ENCODE data around the gene LCE3B. TPM values are rescaled to one million over a fixed set of nuclear protein-coding genes. Genes with fewer than 3 reads are reported as not detected.

The LCE3B gene, protein sequence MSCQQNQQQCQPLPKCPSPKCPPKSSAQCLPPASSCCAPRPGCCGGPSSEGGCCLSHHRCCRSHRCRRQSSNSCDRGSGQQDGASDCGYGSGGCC
- total RNA-seq (2022; extraction: Qiagen RNA extraction): not detected in 5 replicates

DNA sequence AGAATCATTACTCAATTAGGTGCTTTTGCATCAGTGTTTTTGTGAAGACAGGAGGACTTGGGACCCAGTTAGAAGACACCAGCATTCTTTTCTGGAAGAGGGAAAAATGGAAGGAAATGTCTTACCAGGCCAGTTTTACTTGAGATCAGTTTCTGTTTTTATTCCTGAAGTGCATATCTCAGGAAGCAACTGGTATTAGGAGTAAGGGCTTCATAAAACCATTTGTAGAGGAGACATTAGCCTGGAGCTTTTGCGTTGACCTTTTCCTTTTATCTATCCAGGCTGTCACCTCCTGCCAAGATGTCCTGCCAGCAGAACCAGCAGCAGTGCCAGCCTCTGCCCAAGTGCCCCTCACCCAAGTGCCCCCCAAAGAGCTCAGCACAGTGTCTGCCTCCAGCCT lies at the start of gene LCE3B:
TSS of gene LCE3B (plus strand) at position 301 of the 400 bp plus-strand sequence. CDS start at position 301, 0 bp downstream.

DNA sequence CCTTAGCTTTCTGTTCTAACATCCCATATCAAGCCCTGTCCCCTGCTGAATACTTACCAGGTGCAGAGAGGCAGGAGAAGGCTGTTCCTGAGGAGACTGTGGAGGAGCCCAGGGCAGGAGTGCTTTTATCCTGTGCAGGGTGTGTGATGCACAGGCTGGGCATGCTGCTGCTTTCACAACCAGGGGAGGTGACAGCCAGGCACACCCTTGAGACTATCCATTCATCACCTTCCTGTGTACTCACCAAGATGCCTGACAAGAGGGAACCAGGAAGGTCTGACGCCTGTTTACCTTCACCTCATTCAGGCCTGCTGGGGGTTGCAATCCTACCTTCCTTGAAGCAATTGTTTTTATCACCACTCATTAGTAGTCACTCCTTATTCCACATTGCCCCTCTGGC lies 46.9 kb upstream of the LCE3B start, which contains the start of gene LCE3E:
TSS of gene LCE3E (minus strand) at position 100 of the 400 bp plus-strand sequence. CDS start 572 bp downstream, outside the sequence.

DNA sequence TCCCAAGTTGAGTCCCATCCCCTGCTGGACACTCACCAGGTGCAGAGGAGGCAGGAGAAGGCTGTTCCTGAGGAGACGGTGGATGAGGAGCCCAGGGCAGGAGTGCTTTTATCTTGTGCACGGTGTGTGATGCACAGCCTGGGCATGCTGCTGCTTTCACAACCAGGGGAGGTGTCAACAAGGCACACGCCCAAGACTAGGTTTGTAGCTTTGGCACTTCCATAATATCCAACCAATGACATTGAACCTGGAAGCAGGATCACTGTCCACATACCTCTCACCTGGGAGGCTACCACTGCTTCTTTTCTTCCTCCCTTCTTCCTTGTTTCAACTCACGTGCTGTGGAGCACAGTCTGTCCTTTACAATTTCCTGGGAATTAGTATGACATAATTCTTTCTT lies 33.2 kb upstream of the LCE3B start, which contains the start of gene LCE3D:
TSS of gene LCE3D (minus strand) at position 84 of the 400 bp plus-strand sequence. CDS start 580 bp downstream, outside the sequence.

DNA sequence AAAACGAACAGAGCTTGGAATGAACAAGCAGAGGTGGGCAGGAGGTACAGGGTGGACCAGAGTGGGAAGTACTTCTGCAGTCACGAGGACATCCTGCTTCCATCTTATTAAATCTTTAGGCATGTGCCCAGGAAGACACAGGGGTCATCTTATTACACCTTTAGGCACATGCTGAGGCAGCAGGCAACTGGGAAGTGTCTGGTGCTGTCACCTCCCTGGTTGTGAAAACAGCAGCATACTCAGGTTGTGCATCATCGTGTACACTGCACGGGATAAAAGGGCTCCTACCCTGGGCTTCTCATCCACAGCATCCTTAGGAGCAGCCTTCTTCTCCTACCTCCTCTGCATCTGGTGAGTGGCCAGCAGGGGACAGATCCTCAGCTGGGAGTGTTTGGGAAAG lies 13.7 kb upstream of the LCE3B start, which contains the start of gene LCE3C:
TSS of gene LCE3C (plus strand) at position 301 of the 400 bp plus-strand sequence. CDS start 498 bp downstream, outside the sequence.

DNA sequence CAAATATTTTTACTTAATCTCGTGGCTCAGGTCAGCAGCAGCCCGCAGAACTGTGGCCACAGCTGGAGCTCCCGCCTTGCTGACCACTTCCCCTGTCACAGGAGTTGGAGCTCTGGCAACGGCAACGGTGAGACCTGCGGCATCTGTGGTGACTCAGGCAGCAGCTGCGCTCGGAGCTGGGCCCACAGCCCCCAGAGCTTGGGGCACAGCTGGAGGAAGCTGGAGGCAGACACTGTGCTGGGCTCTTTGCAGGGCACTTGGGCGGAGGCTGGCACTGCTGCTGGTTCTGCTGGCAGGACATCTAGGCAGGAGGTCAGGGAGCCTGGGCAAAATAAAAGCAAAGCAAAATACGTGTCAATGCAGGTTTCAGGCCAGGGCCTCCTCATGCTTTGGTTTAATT lies 9.2 kb downstream of the LCE3B start, which contains the start of gene LCE3A:
TSS of gene LCE3A (minus strand) at position 301 of the 400 bp plus-strand sequence. CDS start at position 301, 0 bp downstream.

DNA sequence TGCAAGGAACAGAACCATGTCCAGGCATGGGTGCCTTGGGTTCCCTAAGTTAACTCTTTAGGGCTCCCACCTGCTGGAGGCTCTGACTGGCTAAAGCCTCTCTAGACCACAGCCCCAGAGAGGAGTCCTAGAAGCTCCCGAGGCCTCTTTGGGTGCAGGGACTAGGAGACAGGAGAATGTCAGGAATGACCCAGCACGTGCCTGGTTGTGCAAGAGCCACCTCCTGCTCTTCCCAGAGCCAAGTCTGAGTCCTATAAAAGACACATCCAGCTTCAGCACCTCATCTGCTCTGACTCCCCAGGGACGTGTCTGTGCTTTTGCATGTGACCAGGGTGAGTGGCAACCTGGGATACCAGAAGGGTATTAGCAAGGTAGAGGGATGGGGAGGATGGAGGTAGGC lies 49.5 kb downstream of the LCE3B start, which contains the start of gene LCE2D:
TSS of gene LCE2D (plus strand) at position 283 of the 400 bp plus-strand sequence. CDS start 726 bp downstream, outside the sequence.

Other genes starting within 250 kb of the LCE3B start
- not detected in 5 replicates for gene CRNN, start 199.5 kb upstream of the LCE3B start, total RNA-seq (2022; extraction: Qiagen RNA extraction)
- not detected in 5 replicates for gene LCE5A, start 103.0 kb upstream of the LCE3B start, total RNA-seq (2022; extraction: Qiagen RNA extraction)
- gene CRCT1, start 99.3 kb upstream of the LCE3B start, total RNA-seq (2022; extraction: Qiagen RNA extraction): 0.17 to 0.49 TPM (median 0.36 TPM) in 5 replicates
- gene LCE3E, start 47.0 kb upstream of the LCE3B start, total RNA-seq (2022; extraction: Qiagen RNA extraction): 0.16 to 0.17 TPM in 2 of 5 replicates, not detected in the others
- gene LCE3D, start 33.3 kb upstream of the LCE3B start, total RNA-seq (2022; extraction: Qiagen RNA extraction): 0.44 to 1.3 TPM (median 0.64 TPM) in 5 replicates
- gene LCE3C, start 13.6 kb upstream of the LCE3B start, total RNA-seq (2022; extraction: Qiagen RNA extraction): not detected in 5 replicates
- gene LCE3A, start 9.3 kb downstream of the LCE3B start, total RNA-seq (2022; extraction: Qiagen RNA extraction): not detected in 5 replicates
- not detected in 5 replicates for gene LCE2D, start 49.6 kb downstream of the LCE3B start, total RNA-seq (2022; extraction: Qiagen RNA extraction)
- not detected in 5 replicates for gene LCE2C, start 61.5 kb downstream of the LCE3B start, total RNA-seq (2022; extraction: Qiagen RNA extraction)
- not detected in 5 replicates for gene LCE2B, start 72.3 kb downstream of the LCE3B start, total RNA-seq (2022; extraction: Qiagen RNA extraction)
- gene LCE2A, start 84.5 kb downstream of the LCE3B start, total RNA-seq (2022; extraction: Qiagen RNA extraction): not detected in 5 replicates
- gene LCE4A, start 94.3 kb downstream of the LCE3B start, total RNA-seq (2022; extraction: Qiagen RNA extraction): not detected in 5 replicates
- not detected in 5 replicates for gene KPRP, start 144.2 kb downstream of the LCE3B start, total RNA-seq (2022; extraction: Qiagen RNA extraction)
- not detected in 5 replicates for gene LCE1F, start 161.3 kb downstream of the LCE3B start, total RNA-seq (2022; extraction: Qiagen RNA extraction)
- 0.31 TPM in 1 of 5 replicates, not detected in the others for gene LCE1E, start 172.4 kb downstream of the LCE3B start, total RNA-seq (2022; extraction: Qiagen RNA extraction)
- not detected in 5 replicates for gene LCE1D, start 182.9 kb downstream of the LCE3B start, total RNA-seq (2022; extraction: Qiagen RNA extraction)
- gene LCE1C, start 192.8 kb downstream of the LCE3B start, total RNA-seq (2022; extraction: Qiagen RNA extraction): not detected in 5 replicates
- gene LCE1B, start 198.2 kb downstream of the LCE3B start, total RNA-seq (2022; extraction: Qiagen RNA extraction): 0.07 TPM in 1 of 5 replicates, not detected in the others
- gene LCE1A, start 213.7 kb downstream of the LCE3B start, total RNA-seq (2022; extraction: Qiagen RNA extraction): not detected in 5 replicates
- gene LCE6A, start 229.0 kb downstream of the LCE3B start, total RNA-seq (2022; extraction: Qiagen RNA extraction): not detected in 5 replicates
- not detected in 5 replicates for gene LCE7A, start 246.2 kb downstream of the LCE3B start, total RNA-seq (2022; extraction: Qiagen RNA extraction)